ENCODE measurements around the gene ACBD6. TPM values are rescaled to one million over a fixed set of nuclear protein-coding genes. Genes with fewer than 3 reads are reported as not detected.
"Not testable (repeated sequence)": the region's sequence is repeated elsewhere in the genome, so short reads cannot be mapped to it uniquely, and the experiment has no call there.

Gene ACBD6
- total RNA-seq, result 10 to 100 TPM; 22.1 to 24.8 (median 23.5) TPM
- 28.9 TPM for polyA plus RNA-seq
- long read RNA-seq, donor 1, transcript ACBD6-201 (8 exons, 1,670 nt), result major isoform, 34 of 39 reads
- long read RNA-seq, donor 1, partial matches to known transcripts, result 1 of 39 reads
- long read RNA-seq, donor 1, other reads (novel, unspliced or antisense), result 4 of 39 reads
- long read RNA-seq, donor 2, transcript ACBD6-201 (8 exons, 1,670 nt), result major isoform, 20 of 22 reads
- long read RNA-seq, donor 2, partial matches to known transcripts, result 1 of 22 reads
- long read RNA-seq, donor 2, other reads (novel, unspliced or antisense), result 1 of 22 reads
- long read RNA-seq, donor 3, transcript ACBD6-201 (8 exons, 1,670 nt), result major isoform, 97 of 106 reads
- long read RNA-seq, donor 3, partial matches to known transcripts, result 3 of 106 reads
- long read RNA-seq, donor 3, other reads (novel, unspliced or antisense), result 6 of 106 reads
- long read RNA-seq, donor 4, transcript ACBD6-201 (8 exons, 1,670 nt), result major isoform, 23 of 24 reads
- long read RNA-seq, donor 4, partial matches to known transcripts, result 0 of 24 reads
- long read RNA-seq, donor 4, other reads (novel, unspliced or antisense), result 1 of 24 reads

- peak within 1 kb of the TSS; percentile 84 for H3K27ac ChIP-seq (ENCODE audit: low read length)
- no peaks in the 10 kb centered on the region for H3K9me3 ChIP-seq (ENCODE audit: control insufficient read depth, low read length)
- under 1% methylated on average over 83 of the region's 83 CpGs for WGBS
- H3K27me3 ChIP-seq (ENCODE audit: control insufficient read depth, insufficient read depth), result no peaks in the 10 kb centered on the region
- intact Hi-C loops (cut with DNase I), result no loop called here
- H3K4me3 ChIP-seq (ENCODE audit: low read length), result peak within 1 kb of the TSS; percentile 65
- ATAC-seq (peak; percentile 95 to 96), DNase-seq (peak; percentile 84 to 94 (median 93))
- H3K4me1 ChIP-seq (ENCODE audit: control insufficient read depth, insufficient read depth, low read length), result no peaks in the 10 kb centered on the region
These were observed at the start of gene ACBD6 for GRCh38 chr1:180502361-180503279. Gene ACBD6, minus strand, starts transcription at chr1:180502577. Its CDS starts 311 bp downstream, at chr1:180502266.

- DNase-seq (no peak), ATAC-seq (no peak)
- Histone ChIP-seq H3K4me3 (ENCODE audit: low read length) (no peak overlapping the region), H3K27me3 (ENCODE audit: control insufficient read depth, insufficient read depth) (no peaks in the 10 kb centered on the region), H3K9me3 (ENCODE audit: control insufficient read depth, low read length) (no peaks in the 10 kb centered on the region), H3K4me1 (ENCODE audit: control insufficient read depth, insufficient read depth, low read length) (no peaks in the 10 kb centered on the region), H3K27ac (ENCODE audit: low read length) (no peak overlapping the region)
- intact Hi-C loops (cut with DNase I), result no loop called here
- WGBS, result 86% methylated on average over 1 of the region's 1 CpG
These were observed 49.6 kb upstream of the ACBD6 start for GRCh38 chr1:180551997-180552396.

GRCh38 chr1:180550241-180550640, 47.9 kb upstream of the ACBD6 start:
- intact Hi-C loops (cut with DNase I), result no loop called here
- H3K27ac ChIP-seq (ENCODE audit: low read length), result no peak overlapping the region
- DNase-seq, result no peak
- no peaks in the 10 kb centered on the region for H3K27me3 ChIP-seq (ENCODE audit: control insufficient read depth, insufficient read depth)
- WGBS, result 78% methylated on average over 3 of the region's 3 CpGs
- no peaks in the 10 kb centered on the region for H3K9me3 ChIP-seq (ENCODE audit: control insufficient read depth, low read length)
- ATAC-seq, result no peak
- H3K4me1 ChIP-seq (ENCODE audit: control insufficient read depth, insufficient read depth, low read length), result no peaks in the 10 kb centered on the region
- H3K4me3 ChIP-seq (ENCODE audit: low read length), result no peak overlapping the region

GRCh38 chr1:180549770-180550169, 47.4 kb upstream of the ACBD6 start:
- intact Hi-C loops (cut with DNase I), result loop anchor here in 1 of 4 donors (10.0 kb wide), 1 partner anchor 65 kb away; no protein-coding TSS in a partner anchor

GRCh38 chr1:180548686-180549317, 46.4 kb upstream of the ACBD6 start:
- no peak overlapping the region for H3K4me3 ChIP-seq (ENCODE audit: low read length)
- H3K27ac ChIP-seq (ENCODE audit: low read length), result no peak overlapping the region
- DNase-seq (no peak), ATAC-seq (no peak)
- H3K27me3 ChIP-seq (ENCODE audit: control insufficient read depth, insufficient read depth), result no peaks in the 10 kb centered on the region
- no peaks in the 10 kb centered on the region for H3K4me1 ChIP-seq (ENCODE audit: control insufficient read depth, insufficient read depth, low read length)
- 87% methylated on average over 7 of the region's 7 CpGs for WGBS
- intact Hi-C loops (cut with DNase I), result loop anchor here in 1 of 4 donors (10.0 kb wide), 1 partner anchor 66 kb away; no protein-coding TSS in a partner anchor
- no peaks in the 10 kb centered on the region for H3K9me3 ChIP-seq (ENCODE audit: control insufficient read depth, low read length)

More at GRCh38 chr1:180549770-180550169, 47.4 kb upstream of the ACBD6 start:
- WGBS, result 87% methylated on average over 8 of the region's 8 CpGs
- not testable (repeated sequence) for DNase-seq; H3K4me1 ChIP-seq (ENCODE audit: control insufficient read depth, insufficient read depth, low read length); ATAC-seq; H3K27ac ChIP-seq (ENCODE audit: low read length); H3K9me3 ChIP-seq (ENCODE audit: control insufficient read depth, low read length); H3K27me3 ChIP-seq (ENCODE audit: control insufficient read depth, insufficient read depth); H3K4me3 ChIP-seq (ENCODE audit: low read length)

GRCh38 chr1:180545991-180546390, 43.6 kb upstream of the ACBD6 start:
- Histone ChIP-seq H3K4me3 (ENCODE audit: low read length) (no peak overlapping the region), H3K27ac (ENCODE audit: low read length) (no peak overlapping the region), H3K27me3 (ENCODE audit: control insufficient read depth, insufficient read depth) (no peaks in the 10 kb centered on the region), H3K4me1 (ENCODE audit: control insufficient read depth, insufficient read depth, low read length) (no peaks in the 10 kb centered on the region), H3K9me3 (ENCODE audit: control insufficient read depth, low read length) (no peaks in the 10 kb centered on the region)
- intact Hi-C loops (cut with DNase I), result loop anchor here in 1 of 4 donors (10.0 kb wide), 1 partner anchor 69 kb away; no protein-coding TSS in a partner anchor
- ATAC-seq (no peak), DNase-seq (no peak)
- 96% methylated on average over 1 of the region's 1 CpG for WGBS

GRCh38 chr1:180544050-180544449, 41.7 kb upstream of the ACBD6 start:
- intact Hi-C loops (cut with DNase I), result loop anchor here in 1 of 4 donors (10.0 kb wide), 1 partner anchor 71 kb away; no protein-coding TSS in a partner anchor
- H3K4me1 ChIP-seq (ENCODE audit: control insufficient read depth, insufficient read depth, low read length), result no peaks in the 10 kb centered on the region
- no peak for DNase-seq
- H3K27me3 ChIP-seq (ENCODE audit: control insufficient read depth, insufficient read depth), result no peaks in the 10 kb centered on the region
- H3K9me3 ChIP-seq (ENCODE audit: control insufficient read depth, low read length), result no peaks in the 10 kb centered on the region
- WGBS, result 88% methylated on average over 4 of the region's 4 CpGs
- no peak for ATAC-seq
- H3K27ac ChIP-seq (ENCODE audit: low read length), result peak overlapping the region; percentile 13
- H3K4me3 ChIP-seq (ENCODE audit: low read length), result no peak overlapping the region

- no peak overlapping the region for H3K4me3 ChIP-seq (ENCODE audit: low read length)
- DNase-seq (no peak), ATAC-seq (no peak)
- H3K4me1 ChIP-seq (ENCODE audit: control insufficient read depth, insufficient read depth, low read length), result peaks cover 3% of the 10 kb centered on the region
- 17% methylated on average over 2 of the region's 2 CpGs for WGBS
- intact Hi-C loops (cut with DNase I), result loop anchor here in 1 of 4 donors (10.0 kb wide), 1 partner anchor 72 kb away; no protein-coding TSS in a partner anchor
- H3K9me3 ChIP-seq (ENCODE audit: control insufficient read depth, low read length), result no peaks in the 10 kb centered on the region
- peak overlapping the region; percentile 47 for H3K27ac ChIP-seq (ENCODE audit: low read length)
- no peaks in the 10 kb centered on the region for H3K27me3 ChIP-seq (ENCODE audit: control insufficient read depth, insufficient read depth)
These were observed 40.4 kb upstream of the ACBD6 start for GRCh38 chr1:180542838-180543145.

- H3K9me3 ChIP-seq (ENCODE audit: control insufficient read depth, low read length), result no peaks in the 10 kb centered on the region
- H3K4me1 ChIP-seq (ENCODE audit: control insufficient read depth, insufficient read depth, low read length), result peaks cover 3% of the 10 kb centered on the region
- intact Hi-C loops (cut with DNase I), result loop anchor here in 1 of 4 donors (10.0 kb wide), 1 partner anchor 73 kb away; no protein-coding TSS in a partner anchor
- DNase-seq (no peak), ATAC-seq (no peak)
- peak overlapping the region; percentile 47 for H3K27ac ChIP-seq (ENCODE audit: low read length)
- H3K27me3 ChIP-seq (ENCODE audit: control insufficient read depth, insufficient read depth), result no peaks in the 10 kb centered on the region
- no peak overlapping the region for H3K4me3 ChIP-seq (ENCODE audit: low read length)
- WGBS, result 29% methylated on average over 9 of the region's 9 CpGs
These were observed 39.9 kb upstream of the ACBD6 start for GRCh38 chr1:180542113-180542837.

Data from right cardiac atrium (tissue), 5 donors.